Thymus (tissue), 11 donors: ENCODE measurements around the gene PDSS2. TPM values are rescaled to one million over a fixed set of nuclear protein-coding genes. Genes with fewer than 3 reads are reported as not detected.

ENCODE experiments used
- DNase-seq, 9 donors: peaks; one replicate each; pipeline ENCODE4 v3.0.0-alpha.2; 2013; ENCODE audit warnings: low spot score in 9 of 9, low read depth in 6 of 9, missing footprints in 1 of 9
- H3K27ac ChIP-seq, 2 donors: one replicate each; pipeline ENCODE4 v1.5.1; 2013; ENCODE audit warnings: control low read depth in 1 of 2, low read depth in 1 of 2, low read length in 1 of 2, mild to moderate bottlenecking in 1 of 2, moderate library complexity in 1 of 2
- H3K27me3 ChIP-seq, 2 donors: one replicate each; pipeline ENCODE4 v1.5.1; 2013; ENCODE audit warnings: low read length in 1 of 2; ENCODE audit not compliant: control insufficient read depth in 2 of 2, insufficient read depth in 1 of 2
- H3K36me3 ChIP-seq, 2 donors: one replicate each; pipeline ENCODE4 v1.5.1; 2013; ENCODE audit warnings: low read length in 1 of 2, mild to moderate bottlenecking in 1 of 2, moderate library complexity in 1 of 2; ENCODE audit not compliant: control insufficient read depth in 2 of 2, insufficient read depth in 2 of 2
- H3K4me1 ChIP-seq, 2 donors: one replicate each; pipeline ENCODE4 v1.5.1; 2013; ENCODE audit warnings: low read length in 2 of 2; ENCODE audit not compliant: control insufficient read depth in 2 of 2, insufficient read depth in 2 of 2
- H3K4me3 ChIP-seq, 2 donors: one replicate each; pipeline ENCODE4 v1.5.1; 2013; ENCODE audit warnings: low read length in 2 of 2, control low read depth in 1 of 2, mild to moderate bottlenecking in 1 of 2
- H3K9me3 ChIP-seq, 2 donors: one replicate each; pipeline ENCODE4 v1.5.1; 2013; ENCODE audit warnings: low read length in 1 of 2, mild to moderate bottlenecking in 1 of 2; ENCODE audit not compliant: control insufficient read depth in 2 of 2, insufficient read depth in 1 of 2
- WGBS: extraction: QIAGEN DNeasy Blood & Tissue Kit; methylation state at CpG from one replicate; pipeline ENCODE4 v1.1.7; 2013; 5-methylcytosine and 5-hydroxymethylcytosine counted together
- polyA plus RNA-seq: library from polyadenylated mRNA; stranded (reverse); fragments of 200-250 nt; gene quantifications from one replicate; pipeline ENCODE4 v1.2.3, GENCODE V29; 2013
- total RNA-seq: library from RNA; stranded (reverse); fragments of 120-200 nt; gene quantifications from one replicate; pipeline ENCODE4 v1.2.4, GENCODE V29; 2013
- donor health status: healthy.

The PDSS2 gene
- total and polyA plus RNA-seq, 2 donors = 5.2 to 9.8 TPM

- Histone ChIP-seq H3K27ac (no peak overlapping the region), H3K9me3 (no peaks in the 10 kb centered on the region), H3K4me1 (no peaks in the 10 kb centered on the region), H3K4me3 (no peak overlapping the region), H3K27me3 (no peaks in the 10 kb centered on the region), H3K36me3 (no peaks in the 10 kb centered on the region)
- no peak for DNase-seq
- WGBS = 97% methylated on average over 4 of the region's 4 CpGs
Measured at GRCh38 chr6:107267006-107267405, 192.4 kb downstream of the PDSS2 start.

- Histone ChIP-seq H3K27me3 (no peaks in the 10 kb centered on the region), H3K27ac (no peak overlapping the region), H3K4me1 (no peaks in the 10 kb centered on the region), H3K4me3 (no peak overlapping the region), H3K36me3 (no peaks in the 10 kb centered on the region), H3K9me3 (no peaks in the 10 kb centered on the region)
- DNase-seq = no peak
Measured at GRCh38 chr6:107266563-107266962, 192.8 kb downstream of the PDSS2 start.

GRCh38 chr6:107264357-107264840 is 195.0 kb downstream of the PDSS2 start:
- Histone ChIP-seq H3K9me3 (no peaks in the 10 kb centered on the region), H3K4me3 (no peak overlapping the region), H3K27me3 (no peaks in the 10 kb centered on the region), H3K27ac (no peak overlapping the region), H3K36me3 (no peaks in the 10 kb centered on the region), H3K4me1 (no peaks in the 10 kb centered on the region)
- WGBS = 98% methylated on average over 3 of the region's 3 CpGs
- no peak for DNase-seq

- no peaks in the 10 kb centered on the region for H3K27me3 ChIP-seq
- no peak overlapping the region for H3K4me3 ChIP-seq
- H3K27ac ChIP-seq = no peak overlapping the region
- no peaks in the 10 kb centered on the region for H3K9me3 ChIP-seq
- no peaks in the 10 kb centered on the region for H3K4me1 ChIP-seq
- DNase-seq = no peak
- no peaks in the 10 kb centered on the region for H3K36me3 ChIP-seq
Measured at GRCh38 chr6:107259951-107260350, 199.4 kb downstream of the PDSS2 start.

GRCh38 chr6:107248147-107248546 is 211.2 kb downstream of the PDSS2 start:
- Histone ChIP-seq H3K4me1 (no peaks in the 10 kb centered on the region), H3K27me3 (no peaks in the 10 kb centered on the region), H3K27ac (no peak overlapping the region)

GRCh38 chr6:107246972-107247615 is 212.3 kb downstream of the PDSS2 start:
- H3K4me3 ChIP-seq = no peak overlapping the region
- no peaks in the 10 kb centered on the region for H3K27me3 ChIP-seq
- DNase-seq = no peak
- H3K9me3 ChIP-seq = no peaks in the 10 kb centered on the region
- H3K27ac ChIP-seq = no peak overlapping the region
- H3K36me3 ChIP-seq = no peaks in the 10 kb centered on the region
- 92% methylated on average over 6 of the region's 6 CpGs for WGBS
- H3K4me1 ChIP-seq = no peaks in the 10 kb centered on the region

More at GRCh38 chr6:107248147-107248546, 211.2 kb downstream of the PDSS2 start:
- H3K36me3 ChIP-seq = no peaks in the 10 kb centered on the region
- no peaks in the 10 kb centered on the region for H3K9me3 ChIP-seq
- no peak overlapping the region for H3K4me3 ChIP-seq
- no peak for DNase-seq

- Histone ChIP-seq H3K36me3 (no peaks in the 10 kb centered on the region), H3K27ac (no peak overlapping the region), H3K27me3 (no peaks in the 10 kb centered on the region), H3K4me3 (no peak overlapping the region), H3K9me3 (no peaks in the 10 kb centered on the region), H3K4me1 (no peaks in the 10 kb centered on the region)
- 95% methylated on average over 3 of the region's 3 CpGs for WGBS
- no peak for DNase-seq
Measured at GRCh38 chr6:107246249-107246971, 213.0 kb downstream of the PDSS2 start.

GRCh38 chr6:107244742-107245480 is 214.5 kb downstream of the PDSS2 start:
- 95% methylated on average over 4 of the region's 4 CpGs for WGBS
- DNase-seq = no peak
- H3K4me1 ChIP-seq = no peaks in the 10 kb centered on the region
- H3K4me3 ChIP-seq = no peak overlapping the region
- no peaks in the 10 kb centered on the region for H3K9me3 ChIP-seq
- no peaks in the 10 kb centered on the region for H3K27me3 ChIP-seq
- H3K27ac ChIP-seq = no peak overlapping the region
- H3K36me3 ChIP-seq = no peaks in the 10 kb centered on the region

- Histone ChIP-seq H3K4me3 (no peak overlapping the region), H3K9me3 (no peaks in the 10 kb centered on the region), H3K27me3 (no peaks in the 10 kb centered on the region), H3K36me3 (no peaks in the 10 kb centered on the region), H3K4me1 (no peaks in the 10 kb centered on the region), H3K27ac (no peak overlapping the region)
- WGBS = 93% methylated on average over 4 of the region's 4 CpGs
- DNase-seq = no peak
Measured at GRCh38 chr6:107244082-107244741, 215.2 kb downstream of the PDSS2 start.
